KG1 (cell line): ENCODE measurements around the gene S100A8.
"Not testable (repeated sequence)": the region's sequence is repeated elsewhere in the genome, so short reads cannot be mapped to it uniquely, and the experiment has no call there.

Experiments used
- DNase-seq: peaks from one replicate; lab custom pipeline; 2025; lab: John Stamatoyannopoulos, UW

S100A8 gene

GRCh38 chr1:153390938-153391710 lies at the start of gene S100A8:
TSS of gene S100A8 (minus strand) at chr1:153391073. CDS start at chr1:153390535, 538 bp downstream.
- no peak for DNase-seq

- no peak for DNase-seq
These were observed 48.4 kb upstream of the S100A8 start for GRCh38 chr1:153439273-153439672.

- DNase-seq: no peak
These were observed 47.7 kb upstream of the S100A8 start for GRCh38 chr1:153438599-153438998.

- DNase-seq: no peak
These were observed 46.4 kb upstream of the S100A8 start for GRCh38 chr1:153437236-153437635.

- no peak for DNase-seq
These were observed 44.0 kb upstream of the S100A8 start for GRCh38 chr1:153434746-153435455.

- DNase-seq: no peak
These were observed 42.2 kb upstream of the S100A8 start for GRCh38 chr1:153432874-153433681.

- no peak for DNase-seq
These were observed 41.1 kb upstream of the S100A8 start for GRCh38 chr1:153431928-153432327.

GRCh38 chr1:153431427-153431826 lies 40.6 kb upstream of the S100A8 start:
- DNase-seq: no peak

- DNase-seq: no peak
These were observed 40.1 kb upstream of the S100A8 start for GRCh38 chr1:153431002-153431401.

GRCh38 chr1:153430561-153430960 lies 39.7 kb upstream of the S100A8 start:
- DNase-seq: no peak

- DNase-seq: no peak
These were observed 39.3 kb upstream of the S100A8 start for GRCh38 chr1:153430166-153430553.

GRCh38 chr1:153429266-153430165 lies 38.6 kb upstream of the S100A8 start:
- no peak for DNase-seq

GRCh38 chr1:153428791-153429190 lies 37.9 kb upstream of the S100A8 start:
- no peak for DNase-seq

- DNase-seq: no peak
These were observed 37.3 kb upstream of the S100A8 start for GRCh38 chr1:153428073-153428638.

GRCh38 chr1:153426809-153427208 lies 35.9 kb upstream of the S100A8 start:
- no peak for DNase-seq

- peak; percentile 6 for DNase-seq
These were observed 31.7 kb upstream of the S100A8 start for GRCh38 chr1:153422450-153423068.

- DNase-seq: no peak
These were observed 29.4 kb upstream of the S100A8 start for GRCh38 chr1:153420306-153420705.

- DNase-seq: not testable (repeated sequence)
These were observed 28.5 kb upstream of the S100A8 start for GRCh38 chr1:153419436-153419793.

GRCh38 chr1:153418758-153419435 lies 28.0 kb upstream of the S100A8 start:
- DNase-seq: not testable (repeated sequence)
